HepG2 (cell line): ENCODE data around the gene DDX31. TPM values are rescaled to one million over a fixed set of nuclear protein-coding genes. Genes with fewer than 3 reads are reported as not detected.

Experiments used
- ATAC-seq: fragments of 200-7000 bp; cut with Tn5 transposase; 3 replicates; pipeline ENCODE4 v1.9.1; 2020; ENCODE audit warnings: mild to moderate bottlenecking, moderate library complexity
- BruUV-seq: library from RNA; stranded (reverse); fragments of 400-500 nt; replicated peaks from 2 replicates; lab custom pipeline; 2021; lab: Mats Ljungman, UMichigan
- CTCF ChIA-PET: fragments of 300-600 bp; formaldehyde crosslinking; extraction: SDS; loops from one replicate; lab custom pipeline; 2021; ENCODE audit warnings: low total read pairs, inconsistent platforms, low intra/inter-chr PET ratio; lab: Yijun Ruan, JAX
- POLR2A ChIA-PET: fragments of 350-600 bp; sonication (Branson Sonifier 250); formaldehyde crosslinking; loops from one replicate; lab custom pipeline; 2020; ENCODE audit warnings: antibody characterized with exemption, inconsistent platforms; lab: Yijun Ruan, JAX
- DNase-seq: peaks from one replicate; pipeline ENCODE4 v3.0.0-alpha.2; 2015; ENCODE audit warnings: low spot score
- FAIRE-seq: peaks from 3 replicates; lab custom pipeline; 2011; peaks lifted over from hg19 to GRCh38; lab: Jason Lieb, UNC
- H2AFZ ChIP-seq: one replicate; pipeline ENCODE4 v1.6.1; 2011; ENCODE audit warnings: low read length, inconsistent platforms
- H3K27ac ChIP-seq: fragments of 300-600 bp; 3 replicates; pipeline ENCODE4 v1.8.0; 2011; ENCODE audit warnings: mixed run types, mild to moderate bottlenecking, mixed read lengths, low read length, inconsistent platforms; ENCODE audit not compliant: insufficient read depth; ENCODE audit errors: extremely low read length
- H3K27me3 ChIP-seq, 2 experiments: fragments of 200-600 bp in 1 of 2; 2 replicates in 1 of 2; 3 replicates in 1 of 2; pipeline versions ENCODE4 v1.6.0 to v1.8.0; 2011; ENCODE audit warnings: low read length in 2 of 2, mild to moderate bottlenecking in 2 of 2, moderate library complexity in 2 of 2, inconsistent platforms in 1 of 2; ENCODE audit not compliant: insufficient read depth in 2 of 2, control insufficient read depth in 1 of 2
- H3K36me3 ChIP-seq, 2 experiments: fragments of 200-600 bp in 1 of 2; replicated peaks in 1 of 2; 2 replicates in 1 of 2; 3 replicates in 1 of 2; pipeline versions ENCODE4 v1.5.1 to v1.8.0; 2011; ENCODE audit warnings: low read length in 2 of 2, inconsistent platforms in 1 of 2; ENCODE audit not compliant: insufficient read depth in 2 of 2, control insufficient read depth in 1 of 2
- H3K4me1 ChIP-seq: 2 replicates; pipeline ENCODE4 v1.5.1; 2012; ENCODE audit warnings: low read length, inconsistent platforms; ENCODE audit not compliant: insufficient read depth
- H3K4me2 ChIP-seq: 2 replicates; pipeline ENCODE4 v1.6.0; 2011; ENCODE audit warnings: low read depth, low read length, inconsistent platforms
- H3K4me3 ChIP-seq, 3 experiments: fragments of 200-600 bp in 1 of 3; sonication (generic), shearing (Covaris generic) in 1 of 3; replicated peaks in 1 of 3; 2 replicates each; pipeline ENCODE4 v1.5.1; 2011 to 2016; ENCODE audit warnings: low read length in 3 of 3, inconsistent platforms in 2 of 3, low read depth in 2 of 3, mild to moderate bottlenecking in 2 of 3, control low read depth in 1 of 3, mixed read lengths in 1 of 3; ENCODE audit not compliant: insufficient read depth in 1 of 3
- H3K79me2 ChIP-seq: one replicate; pipeline ENCODE4 v1.6.1; 2011; ENCODE audit warnings: low read length, inconsistent platforms; ENCODE audit not compliant: insufficient read depth
- H3K9ac ChIP-seq: 2 replicates; pipeline ENCODE4 v1.6.0; 2011; ENCODE audit warnings: mild to moderate bottlenecking, low read depth, low read length, inconsistent platforms; ENCODE audit not compliant: insufficient read depth
- H3K9me3 ChIP-seq: 2 replicates; pipeline ENCODE4 v1.5.1; 2012; ENCODE audit warnings: mild to moderate bottlenecking, low read length
- H4K20me1 ChIP-seq: 2 replicates; pipeline ENCODE4 v1.6.0; 2011; ENCODE audit warnings: inconsistent platforms, mild to moderate bottlenecking, low read length, moderate library complexity; ENCODE audit not compliant: insufficient read depth
- ARNT ChIP-seq: fragments of 450-650 bp; IDR thresholded peaks from 2 replicates; pipeline ENCODE4 v1.6.1; 2017
- BORCS8-MEF2B ChIP-seq: sonication (generic); formaldehyde crosslinking; IDR thresholded peaks from 2 replicates; pipeline ENCODE4 v1.8.0; 2022; ENCODE audit warnings: mild to moderate bottlenecking, missing genetic modification reagents
- CHD4 ChIP-seq: fragments of 200-600 bp; sonication (generic); IDR thresholded peaks from 2 replicates; pipeline ENCODE4 v1.7.0; 2017; ENCODE audit warnings: mild to moderate bottlenecking, low read length, borderline replicate concordance
- ETV5 ChIP-seq: IDR thresholded peaks from 2 replicates; pipeline ENCODE4 v1.6.1; 2018; ENCODE audit warnings: missing biosample characterization, missing genetic modification reagents, inconsistent platforms, borderline replicate concordance
- HHEX ChIP-seq: IDR thresholded peaks from 2 replicates; pipeline ENCODE4 v1.6.1; 2016; ENCODE audit warnings: control low read depth
- HOXA9 ChIP-seq: sonication (generic); formaldehyde crosslinking; IDR thresholded peaks from 2 replicates; pipeline ENCODE4 v1.8.1; 2022; ENCODE audit warnings: missing genetic modification reagents, mild to moderate bottlenecking, moderate library complexity, borderline replicate concordance
- KMT2B ChIP-seq: IDR thresholded peaks from 2 replicates; pipeline ENCODE4 v1.6.1; 2016; ENCODE audit warnings: missing genetic modification reagents, missing compliant biosample characterization
- LCORL ChIP-seq, 2 experiments: fragments of 450-650 bp in 1 of 2; sonication (generic) in 1 of 2; formaldehyde crosslinking in 1 of 2; IDR thresholded peaks; 2 replicates each; pipeline versions ENCODE4 v1.5.0 to v1.6.1; 2017 to 2020; ENCODE audit warnings: antibody characterized with exemption in 1 of 2, missing genetic modification reagents in 1 of 2
- MED8 ChIP-seq: sonication (generic); formaldehyde crosslinking; IDR thresholded peaks from 2 replicates; pipeline ENCODE4 v1.8.1; 2023; ENCODE audit warnings: mild to moderate bottlenecking, missing genetic modification reagents; ENCODE audit not compliant: insufficient replicate concordance
- MTF1 ChIP-seq: sonication (generic); formaldehyde crosslinking; IDR thresholded peaks from 2 replicates; pipeline ENCODE4 v1.5.0; 2020; ENCODE audit warnings: missing genetic modification reagents
- NCOA2 ChIP-seq: sonication (generic); formaldehyde crosslinking; IDR thresholded peaks from 2 replicates; pipeline ENCODE4 v1.8.0; 2022; ENCODE audit warnings: inconsistent platforms
- RFX5 ChIP-seq: IDR thresholded peaks from 2 replicates; pipeline ENCODE4 v1.6.1; 2011; ENCODE audit warnings: low read depth, low read length, improper control_type of control experiment
- TP53 ChIP-seq: sonication (generic); formaldehyde crosslinking; conservative IDR thresholded peaks from 2 replicates; pipeline ENCODE4 v1.4.0; 2020; ENCODE audit warnings: missing genetic modification reagents
- ZC3H4 ChIP-seq: sonication (generic); formaldehyde crosslinking; IDR thresholded peaks from 2 replicates; pipeline ENCODE4 v1.4.0; 2020; ENCODE audit warnings: missing genetic modification reagents, borderline replicate concordance
- ZNF10 ChIP-seq: sonication (generic); formaldehyde crosslinking; IDR thresholded peaks from 2 replicates; pipeline ENCODE4 v1.4.0; 2020; ENCODE audit warnings: mild to moderate bottlenecking, low read depth, missing genetic modification reagents, borderline replicate concordance
- ZNF460 ChIP-seq: sonication (generic); formaldehyde crosslinking; IDR thresholded peaks from 2 replicates; pipeline ENCODE4 v1.5.1; 2020; ENCODE audit warnings: missing genetic modification reagents, mild to moderate bottlenecking, borderline replicate concordance
- ZNF569 ChIP-seq: sonication (generic); formaldehyde crosslinking; IDR thresholded peaks from 2 replicates; pipeline ENCODE4 v1.5.0; 2020; ENCODE audit warnings: mild to moderate bottlenecking, missing genetic modification reagents, moderate library complexity, borderline replicate concordance
- ZNF616 ChIP-seq: sonication (generic); formaldehyde crosslinking; IDR thresholded peaks from 2 replicates; pipeline ENCODE4 v1.5.0; 2020; ENCODE audit warnings: low read depth, mild to moderate bottlenecking, missing genetic modification reagents
- ZNF781 ChIP-seq: sonication (generic); formaldehyde crosslinking; IDR thresholded peaks from 2 replicates; pipeline ENCODE4 v1.5.1; 2020; ENCODE audit warnings: borderline replicate concordance, mild to moderate bottlenecking, missing genetic modification reagents; ENCODE audit errors: not compliant biosample characterization
- WGBS: methylation state at CpG from one replicate; pipeline ENCODE4 v1.1.6; 2017; ENCODE audit warnings: low lambda C conversion rate; 5-methylcytosine and 5-hydroxymethylcytosine counted together
- in situ Hi-C: cut with HindIII; loops from 2 replicates; pipeline ENCODE4 v1.10.0; 2017; ENCODE audit warnings: low pct_unique_long_range_greater_than_20kb; ENCODE audit not compliant: extremely low pct_ligation_motif_present
- intact Hi-C: fragments of 100-400 bp; cut with micrococcal nuclease; formaldehyde crosslinking; loops from one replicate; pipeline ENCODE4 v1.10.0; 2022; ENCODE audit not compliant: unreplicated experiment
- polyA plus RNA-seq, 8 experiments: library from polyadenylated mRNA; depleted of rRNA in 3 of 8; stranded (reverse) in 7 of 8; unstranded in 1 of 8; fragments of >200 nt; fragmentation: Illumina TruSeq in 4 of 8; extraction: Trizol in 4 of 8; gene quantifications; 2 replicates each; pipeline versions ENCODE4 v1.2.1 to v1.2.3, GENCODE V29; 2011 to 2016; ENCODE audit warnings: low read depth in 4 of 8, missing spikeins in 1 of 8, mixed read lengths in 1 of 8; ENCODE audit not compliant: insufficient read depth in 1 of 8
- total RNA-seq, 5 experiments: library from RNA; depleted of rRNA; stranded (reverse); fragments of >200 nt; fragmentation: Illumina TruSeq; extraction: Trizol; gene quantifications; 2 replicates each; pipeline ENCODE4 v1.2.3, GENCODE V29; 2016; ENCODE audit warnings: low read depth in 1 of 5

Gene DDX31
- total and polyA plus RNA-seq, 2 of the 13 experiments (the other 11 are each of a cell fraction or from before 2014, with no cell fraction given), result 11.4 to 16.3 TPM

GRCh38 chr9:132605387-132605786, 64.4 kb downstream of the DDX31 start:
- ATAC-seq (no peak), DNase-seq (no peak), FAIRE-seq (no peak)
- H2AFZ ChIP-seq, result no peak overlapping the region
- no TSS peak for BruUV-seq
- ChIA-PET POLR2A (no interaction called here), CTCF (no interaction called here)
- in situ Hi-C loops (no loop called here), intact Hi-C loops (no loop called here)
- TF ChIP-seq LCORL (IDR thresholded peaks at IDR 0.05) (no peak), LCORL (CRISPR knock-in tag; IDR thresholded peaks at IDR 0.05) (no peak), ZNF616 (no peak), ZNF781 (no peak), MTF1 (CRISPR knock-in tag) (no peak), CHD4 (no peak), RFX5 (no peak), HHEX (no peak), ZNF10 (no peak), BORCS8-MEF2B (no peak), KMT2B (CRISPR knock-in tag) (no peak), MED8 (CRISPR knock-in tag) (no peak), HOXA9 (CRISPR knock-in tag) (no peak), TP53 (no peak), NCOA2 (CRISPR knock-in tag) (no peak), ZNF569 (CRISPR knock-in tag) (no peak), ETV5 (CRISPR knock-in tag) (no peak), ZC3H4 (CRISPR knock-in tag) (no peak), ZNF460 (CRISPR knock-in tag) (no peak), ARNT (no peak)
- H3K4me2 ChIP-seq, result no peak overlapping the region
- H3K9me3 ChIP-seq, result no peaks in the 10 kb centered on the region
- peaks cover 13 to 80% of the 10 kb centered on the region in 2 experiments; a peak in 4 of 5 replicates for H3K36me3 ChIP-seq
- H3K4me1 ChIP-seq, result no peaks in the 10 kb centered on the region
- H3K27me3 ChIP-seq, result no peaks in the 10 kb centered on the region
- no peak overlapping the region for H3K9ac ChIP-seq
- no peak overlapping the region for H3K4me3 ChIP-seq
- 96% methylated on average over 6 of the region's 6 CpGs for WGBS
- no peak overlapping the region for H3K27ac ChIP-seq
- no peaks in the 10 kb centered on the region for H4K20me1 ChIP-seq
- H3K79me2 ChIP-seq, result no peaks in the 10 kb centered on the region
